Gastroesophageal sphincter (tissue), 4 donors: ENCODE measurements around the gene JMJD8. TPM values are rescaled to one million over a fixed set of nuclear protein-coding genes. Genes with fewer than 3 reads are reported as not detected.

Source experiments
- ATAC-seq: fragments of 150-250 bp; one replicate; pipeline ENCODE4 v1.9.1; 2016; ENCODE audit warnings: mild to moderate bottlenecking, moderate library complexity
- H3K27ac ChIP-seq, 4 donors: fragments of 200-600 bp; sonication (generic) in 3 of 4; 1 replicate in 3 of 4; 2 replicates in 1 of 4; pipeline ENCODE4 v1.5.1; 2016 to 2019
- H3K27me3 ChIP-seq: fragments of 200-600 bp; sonication (generic); one replicate; pipeline ENCODE4 v1.5.1; 2019
- H3K36me3 ChIP-seq, 2 donors: fragments of 200-600 bp; sonication (generic); one replicate each; pipeline ENCODE4 v1.5.1; 2019; ENCODE audit warnings: control low read depth in 1 of 2
- H3K4me1 ChIP-seq, 3 donors: fragments of 200-600 bp; sonication (generic); 1 replicate in 2 of 3; 2 replicates in 1 of 3; pipeline ENCODE4 v1.5.1; 2016 to 2019; ENCODE audit warnings: control low read depth in 2 of 3
- H3K4me3 ChIP-seq, 2 donors: fragments of 200-600 bp; sonication (generic); one replicate each; pipeline ENCODE4 v1.5.1; 2019; ENCODE audit warnings: mild to moderate bottlenecking in 1 of 2, moderate library complexity in 1 of 2
- H3K9me3 ChIP-seq, 3 donors: fragments of 200-600 bp; sonication (generic); one replicate each; pipeline ENCODE4 v1.5.1; 2017 to 2019; ENCODE audit warnings: control low read depth in 2 of 3
- EP300 ChIP-seq: sonication (generic); formaldehyde crosslinking; IDR thresholded peaks from one replicate; pipeline ENCODE4 v1.6.1; 2017; ENCODE audit warnings: antibody characterized with exemption, mild to moderate bottlenecking
- POLR2A ChIP-seq, 2 donors: fragments of 450-650 bp; IDR thresholded peaks; one replicate each; pipeline ENCODE4 v1.6.1; 2017; ENCODE audit warnings: antibody characterized with exemption in 2 of 2, mild to moderate bottlenecking in 2 of 2, moderate library complexity in 1 of 2
- POLR2AphosphoS5 ChIP-seq: sonication (generic); formaldehyde crosslinking; IDR thresholded peaks from one replicate; pipeline ENCODE4 v1.6.1; 2017; ENCODE audit warnings: antibody characterized with exemption
- WGBS, 2 donors: methylation state at CpG; one replicate each; pipeline ENCODE4 v1.1.5; 2018; ENCODE audit warnings: low coverage in 1 of 2; 5-methylcytosine and 5-hydroxymethylcytosine counted together
- total RNA-seq, 4 donors: library from RNA; depleted of rRNA; stranded (reverse); fragments of >200 nt; gene quantifications; one replicate each; pipeline ENCODE4 v1.1.0, GENCODE V29; 2016
- TF ChIP-seq, protein P1 (sequence below), 4 experiments: fragments of 200-600 bp in 2 of 4; fragments of 450-650 bp in 2 of 4; sonication (generic) in 1 of 4; IDR thresholded peaks; one replicate each; pipeline ENCODE4 v1.5.1; 2017 to 2019; ENCODE audit warnings: antibody characterized with exemption in 4 of 4, mild to moderate bottlenecking in 2 of 4, moderate library complexity in 2 of 4

Gene JMJD8
- total RNA-seq, 4 donors from 2014 or later = 70.2 to 109 (median 90.5) TPM

DNA sequence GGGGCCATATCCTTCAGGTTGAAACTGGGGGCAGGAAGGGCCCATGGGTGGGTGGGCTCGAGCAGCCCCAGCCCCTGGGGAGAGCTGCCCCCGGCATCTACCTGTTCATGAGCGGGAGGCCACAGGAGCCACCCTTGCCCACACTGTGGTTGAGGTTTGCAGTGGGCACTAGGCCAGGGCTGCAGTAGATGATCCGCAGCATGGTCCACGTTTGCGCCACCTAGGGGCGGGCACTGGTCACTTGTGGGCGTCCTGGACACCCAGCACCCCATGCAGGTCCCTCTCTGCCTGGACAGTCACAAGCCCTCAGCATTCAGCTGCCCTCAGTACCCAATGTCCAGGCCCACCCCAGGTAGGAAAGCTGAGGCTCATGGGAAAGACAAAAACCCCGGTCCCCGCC, 1.8 kb upstream of the JMJD8 start:
- peaks cover 0 to 46% of the 10 kb centered on the region in 2 donors for H3K36me3 ChIP-seq
- H3K4me3 ChIP-seq = no peak overlapping the region
- 20% methylated on average over 1 of the region's 10 CpGs; no CpG with 5 or more reads in 1 of the 2 donors for WGBS, 2 donors
- H3K4me1 ChIP-seq = peaks cover 0 to 84% (median 56%) of the 10 kb centered on the region in 3 donors
- H3K27ac ChIP-seq = no peak overlapping the region
- TF ChIP-seq EP300 (no peak), POLR2A (IDR thresholded peaks at IDR 0.05) (no peak), POLR2AphosphoS5 (no peak)
- TF ChIP-seq, protein P1, sequence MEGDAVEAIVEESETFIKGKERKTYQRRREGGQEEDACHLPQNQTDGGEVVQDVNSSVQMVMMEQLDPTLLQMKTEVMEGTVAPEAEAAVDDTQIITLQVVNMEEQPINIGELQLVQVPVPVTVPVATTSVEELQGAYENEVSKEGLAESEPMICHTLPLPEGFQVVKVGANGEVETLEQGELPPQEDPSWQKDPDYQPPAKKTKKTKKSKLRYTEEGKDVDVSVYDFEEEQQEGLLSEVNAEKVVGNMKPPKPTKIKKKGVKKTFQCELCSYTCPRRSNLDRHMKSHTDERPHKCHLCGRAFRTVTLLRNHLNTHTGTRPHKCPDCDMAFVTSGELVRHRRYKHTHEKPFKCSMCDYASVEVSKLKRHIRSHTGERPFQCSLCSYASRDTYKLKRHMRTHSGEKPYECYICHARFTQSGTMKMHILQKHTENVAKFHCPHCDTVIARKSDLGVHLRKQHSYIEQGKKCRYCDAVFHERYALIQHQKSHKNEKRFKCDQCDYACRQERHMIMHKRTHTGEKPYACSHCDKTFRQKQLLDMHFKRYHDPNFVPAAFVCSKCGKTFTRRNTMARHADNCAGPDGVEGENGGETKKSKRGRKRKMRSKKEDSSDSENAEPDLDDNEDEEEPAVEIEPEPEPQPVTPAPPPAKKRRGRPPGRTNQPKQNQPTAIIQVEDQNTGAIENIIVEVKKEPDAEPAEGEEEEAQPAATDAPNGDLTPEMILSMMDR (IDR thresholded peaks at IDR 0.05) = peak in 1 of 4 experiments; percentile 27
- no peaks in the 10 kb centered on the region for H3K9me3 ChIP-seq
- ATAC-seq = no peak
- H3K27me3 ChIP-seq = no peaks in the 10 kb centered on the region

- H3K27me3 ChIP-seq = no peaks in the 10 kb centered on the region
Measured at GRCh38 chr16:684961-685696, 995 bp upstream of the JMJD8 start.

DNA sequence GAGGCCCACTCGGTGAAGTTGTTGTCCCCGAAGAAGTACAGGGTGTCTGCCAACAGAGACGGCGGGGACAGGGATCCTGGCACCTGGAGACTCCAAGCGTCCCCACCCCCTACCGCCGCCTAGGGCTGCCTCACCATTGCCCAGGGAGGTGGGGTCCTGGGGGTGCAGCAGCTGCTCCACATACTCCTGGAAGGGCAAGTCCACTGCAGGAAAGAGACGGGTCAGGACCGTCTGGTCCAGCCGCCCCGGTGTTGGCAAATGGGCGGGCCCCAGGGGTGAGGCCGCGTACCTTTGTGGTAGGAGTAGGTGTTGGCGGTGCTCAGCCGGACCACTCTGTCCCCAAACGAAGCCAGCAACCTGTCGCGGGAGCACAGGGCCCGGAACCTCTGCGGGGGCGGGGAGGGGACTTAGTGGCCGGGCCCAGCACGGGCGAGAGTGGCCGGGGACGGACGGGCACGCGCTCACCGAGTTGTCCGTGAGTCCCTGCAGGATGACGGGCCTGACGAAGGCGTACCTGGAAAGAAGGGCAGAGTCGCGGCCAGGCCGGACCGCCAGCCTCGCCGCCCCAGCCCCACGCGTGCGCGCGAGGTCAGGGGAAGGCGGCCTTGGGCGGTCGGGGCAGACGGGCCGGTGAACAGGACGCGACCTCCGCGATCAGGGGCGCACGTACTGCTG, 601 bp downstream of the JMJD8 start:
- TF ChIP-seq POLR2A (IDR thresholded peaks at IDR 0.05) = no peak
- peak; percentile 3 for TF ChIP-seq POLR2AphosphoS5
- TF ChIP-seq, protein P1 (IDR thresholded peaks at IDR 0.05) = no peak
- no peak for TF ChIP-seq EP300
- ATAC-seq = no peak
- peak overlapping the region in 3 of 4 donors; percentile 79 to 88 (median 86) for H3K27ac ChIP-seq
- H3K9me3 ChIP-seq = no peaks in the 10 kb centered on the region
- WGBS, 2 donors = 59% methylated on average over 7 of the region's 57 CpGs; no CpG with 5 or more reads in 1 of the 2 donors
- H3K4me3 ChIP-seq = peak overlapping the region; percentile 47 to 81
- H3K4me1 ChIP-seq = peaks cover 0 to 77% (median 47%) of the 10 kb centered on the region in 3 donors
- no peaks in the 10 kb centered on the region for H3K27me3 ChIP-seq
- peaks cover 0 to 46% of the 10 kb centered on the region in 2 donors for H3K36me3 ChIP-seq

More at GRCh38 chr16:684961-685696, 995 bp upstream of the JMJD8 start:
- no peak for TF ChIP-seq POLR2A (IDR thresholded peaks at IDR 0.05)
- TF ChIP-seq, protein P1 (IDR thresholded peaks at IDR 0.05) = no peak
- TF ChIP-seq EP300 = no peak
- TF ChIP-seq POLR2AphosphoS5 = no peak
- Histone ChIP-seq H3K9me3 (no peaks in the 10 kb centered on the region), H3K36me3 (peaks cover 0 to 46% of the 10 kb centered on the region in 2 donors), H3K4me1 (peaks cover 0 to 81% (median 54%) of the 10 kb centered on the region in 3 donors), H3K4me3 (peak overlapping the region; percentile 47 to 81), H3K27ac (peak overlapping the region in 3 of 4 donors; percentile 79 to 88 (median 86))
- no CpG with 5 or more reads among the region's 61 CpGs for WGBS, 2 donors
- no peak for ATAC-seq

DNA sequence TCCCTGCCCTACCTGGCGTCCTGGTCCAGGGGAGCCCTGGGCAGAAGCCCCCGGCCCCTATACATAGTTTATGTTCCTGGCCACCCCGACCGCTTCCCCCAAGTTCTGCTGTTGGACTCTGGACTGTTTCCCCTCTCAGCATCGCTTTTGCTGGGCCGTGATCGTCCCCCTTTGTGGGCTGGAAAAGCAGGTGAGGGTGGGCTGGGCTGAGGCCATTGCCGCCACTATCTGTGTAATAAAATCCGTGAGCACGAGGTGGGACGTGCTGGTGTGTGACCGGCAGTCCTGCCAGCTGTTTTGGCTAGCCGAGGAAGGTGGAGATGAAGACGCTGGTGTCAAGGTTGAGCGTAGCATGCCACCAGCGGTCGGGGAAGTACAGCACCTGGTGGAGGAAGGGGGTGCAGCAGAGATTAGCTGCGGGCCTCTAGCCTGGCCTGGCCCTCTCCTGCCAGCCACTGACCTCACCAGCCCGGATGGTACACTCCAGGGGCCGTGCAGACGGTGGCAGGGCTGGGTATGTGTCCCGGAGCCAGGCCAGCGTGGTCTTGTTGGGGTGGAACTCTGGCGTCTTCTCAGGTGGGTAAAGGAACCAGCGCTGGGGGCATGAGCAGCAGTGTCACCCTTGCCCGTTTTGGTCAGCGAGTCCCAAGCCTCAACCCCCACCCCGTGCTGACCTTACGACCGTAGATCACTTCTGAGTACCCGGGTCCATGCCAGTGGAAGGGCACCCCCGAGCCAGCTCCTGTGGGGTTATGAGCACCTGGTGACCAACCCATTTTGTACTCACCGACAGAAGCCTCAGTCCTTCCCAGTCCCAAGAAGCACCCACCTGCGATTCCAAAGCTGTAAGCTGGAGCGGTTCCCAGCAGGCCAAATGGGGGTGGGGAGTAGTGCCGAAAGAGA, 1.4 kb downstream of the JMJD8 start:
- peaks cover 0 to 40% of the 10 kb centered on the region in 2 donors for H3K36me3 ChIP-seq
- no peaks in the 10 kb centered on the region for H3K9me3 ChIP-seq
- TF ChIP-seq POLR2AphosphoS5 (no peak), EP300 (no peak), POLR2A (IDR thresholded peaks at IDR 0.05) (no peak)
- TF ChIP-seq, protein P1 (IDR thresholded peaks at IDR 0.05) = no peak
- H3K27ac ChIP-seq = peak overlapping the region in 1 of 4 donors; percentile 86
- no peak for ATAC-seq
- H3K4me1 ChIP-seq = peaks cover 0 to 72% (median 45%) of the 10 kb centered on the region in 3 donors
- H3K27me3 ChIP-seq = no peaks in the 10 kb centered on the region
- peak overlapping the region in 1 of 2 donors; percentile 81 for H3K4me3 ChIP-seq
- WGBS, 2 donors = 76 to 81% methylated on average over 5 to 8 of the region's 36 CpGs
